HEK293T (cell line): ENCODE data around the gene PLXNA2.

ENCODE experiments used
- BHLHE40 ChIP-seq: fragments of 450-650 bp; IDR thresholded peaks from 2 replicates; pipeline ENCODE4 v1.6.1; 2016; ENCODE audit warnings: mild to moderate bottlenecking, moderate library complexity, borderline replicate concordance
- ELF4 ChIP-seq: fragments of 450-650 bp; IDR thresholded peaks from 2 replicates; pipeline ENCODE4 v1.6.1; 2017; ENCODE audit warnings: antibody characterized with exemption
- FOXM1 ChIP-seq: fragments of 450-650 bp; IDR thresholded peaks from 2 replicates; pipeline ENCODE4 v1.6.1; 2017; ENCODE audit warnings: mild to moderate bottlenecking, borderline replicate concordance
- L3MBTL2 ChIP-seq: fragments of 450-650 bp; conservative IDR thresholded peaks from 2 replicates; pipeline ENCODE4 v1.6.1; 2016; ENCODE audit warnings: mild to moderate bottlenecking
- SP1 ChIP-seq: fragments of 450-650 bp; IDR thresholded peaks from 2 replicates; pipeline ENCODE4 v1.6.1; 2017
- SUZ12 ChIP-seq: fragments of 450-650 bp; IDR thresholded peaks from 2 replicates; pipeline ENCODE4 v1.6.1; 2016; ENCODE audit warnings: mild to moderate bottlenecking
- ZNF384 ChIP-seq: fragments of 450-650 bp; IDR thresholded peaks from 2 replicates; pipeline ENCODE4 v1.6.1; 2016

- TF ChIP-seq SP1: no peak
- TF ChIP-seq SUZ12: no peak
- TF ChIP-seq ELF4: no peak
- no peak for TF ChIP-seq ZNF384
- no peak for TF ChIP-seq L3MBTL2
- no peak for TF ChIP-seq FOXM1
- TF ChIP-seq BHLHE40: no peak
These were observed 90.8 kb downstream of the PLXNA2 start for GRCh38 chr1:208153386-208153785.
